Right lobe of liver (tissue), 4 donors: Measurements from ENCODE around the gene TUBE1.

ENCODE experiments used
- CTCF ChIP-seq, 4 donors: fragments of 200-600 bp in 3 of 4; fragments of 450-650 bp in 1 of 4; IDR thresholded peaks; one replicate each; pipeline versions ENCODE4 v1.5.1 to v1.8.0; 2016 to 2022; ENCODE audit warnings: antibody characterized with exemption in 4 of 4, mild to moderate bottlenecking in 2 of 4
- POLR2A ChIP-seq: fragments of 450-650 bp; IDR thresholded peaks from one replicate; pipeline ENCODE4 v1.6.1; 2017; ENCODE audit warnings: antibody characterized with exemption, mild to moderate bottlenecking
- donor health status: DM: no; HTN: no; CAD: no.
- donor health status: DM: no; HTN: no; CAD: no.
- donor health status: DM: no; HTN: yes; CAD: no.

GRCh38 chr6:112031960-112032359 is 55.3 kb downstream of the TUBE1 start:
- no peak for TF ChIP-seq CTCF (IDR thresholded peaks at IDR 0.05)
- TF ChIP-seq POLR2A = no peak
